GM23338 (cell line): ENCODE data around the gene PPP1CC. TPM values are rescaled to one million over a fixed set of nuclear protein-coding genes. Genes with fewer than 3 reads are reported as not detected.

ENCODE experiments used
- ATAC-seq: fragments of 200-7000 bp; cut with Tn5 transposase; 3 replicates; pipeline ENCODE4 v1.9.1; 2020
- DNase-seq: peaks from one replicate; pipeline ENCODE4 v3.0.0-alpha.2; 2015; ENCODE audit warnings: low spot score
- H2AFZ ChIP-seq: fragments of 200-600 bp; sonication (generic); 2 replicates; pipeline ENCODE4 v1.8.0; 2016; ENCODE audit warnings: antibody characterized with exemption, mild to moderate bottlenecking, moderate library complexity
- H3F3A ChIP-seq: fragments of 200-600 bp; sonication (generic); replicated peaks from 2 replicates; pipeline ENCODE4 v1.8.0; 2017; ENCODE audit warnings: antibody characterized with exemption, mixed run types, low read depth
- H3K27ac ChIP-seq: fragments of 200-600 bp; sonication (generic); 2 replicates; pipeline ENCODE4 v1.6.1; 2016; ENCODE audit warnings: low read depth
- H3K27me3 ChIP-seq: fragments of 200-600 bp; sonication (generic); 2 replicates; pipeline ENCODE4 v1.8.0; 2016; ENCODE audit warnings: mild to moderate bottlenecking, mixed run types, moderate library complexity; ENCODE audit not compliant: insufficient read depth
- H3K36me3 ChIP-seq: fragments of 200-600 bp; sonication (generic); 2 replicates; pipeline ENCODE4 v1.8.0; 2016; ENCODE audit warnings: mild to moderate bottlenecking; ENCODE audit not compliant: insufficient read depth
- H3K4me1 ChIP-seq: fragments of 200-600 bp; sonication (generic); 2 replicates; pipeline ENCODE4 v1.8.0; 2016; ENCODE audit warnings: mild to moderate bottlenecking, moderate library complexity; ENCODE audit not compliant: insufficient read depth
- H3K4me2 ChIP-seq: fragments of 200-600 bp; sonication (generic); 2 replicates; pipeline ENCODE4 v1.7.1; 2017; ENCODE audit warnings: mixed run types
- H3K4me3 ChIP-seq: fragments of 200-600 bp; sonication (generic); 2 replicates; pipeline ENCODE4 v1.6.1; 2016; ENCODE audit warnings: mixed run types
- H3K79me2 ChIP-seq: fragments of 200-600 bp; sonication (generic); replicated peaks from 2 replicates; pipeline ENCODE4 v1.8.0; 2017; ENCODE audit warnings: mild to moderate bottlenecking; ENCODE audit not compliant: insufficient read depth
- H3K9me2 ChIP-seq: fragments of 200-600 bp; sonication (generic); 2 replicates; pipeline ENCODE4 v1.8.0; 2017; ENCODE audit not compliant: insufficient read depth
- H4K20me1 ChIP-seq: fragments of 200-600 bp; sonication (generic); replicated peaks from 2 replicates; pipeline ENCODE4 v1.8.0; 2017; ENCODE audit warnings: mild to moderate bottlenecking; ENCODE audit not compliant: insufficient read depth
- H3K27ac Mint-ChIP-seq: 2 replicates; pipeline ENCODE4 v1.8.0; 2020; ENCODE audit warnings: inconsistent platforms, mild to moderate bottlenecking, moderate library complexity, mixed read lengths
- H3K27me3 Mint-ChIP-seq: 3 replicates; pipeline ENCODE4 v1.8.0; 2022; ENCODE audit warnings: low read depth, mild to moderate bottlenecking, moderate library complexity, mixed read lengths, inconsistent platforms; ENCODE audit not compliant: insufficient read depth, poor library complexity
- H3K36me3 Mint-ChIP-seq: 3 replicates; pipeline ENCODE4 v1.8.0; 2021; ENCODE audit warnings: low read depth, mild to moderate bottlenecking, inconsistent platforms, moderate library complexity, mixed read lengths
- H3K4me1 Mint-ChIP-seq: 3 replicates; pipeline ENCODE4 v1.8.0; 2020; ENCODE audit warnings: mild to moderate bottlenecking, inconsistent platforms, mixed read lengths
- H3K4me3 Mint-ChIP-seq: 3 replicates; pipeline ENCODE4 v1.8.0; 2021; ENCODE audit warnings: moderate library complexity, mild to moderate bottlenecking, inconsistent platforms, mixed read lengths
- H3K9me3 Mint-ChIP-seq: 3 replicates; pipeline ENCODE4 v1.8.0; 2020; ENCODE audit warnings: moderate library complexity, mild to moderate bottlenecking, inconsistent platforms, mixed read lengths
- CREB1 ChIP-seq: fragments of 250-450 bp; sonication (Bioruptor Pico); IDR thresholded peaks from 2 replicates; pipeline ENCODE4 v1.5.0; 2020; ENCODE audit warnings: low read depth, mild to moderate bottlenecking, moderate library complexity
- CTCF ChIP-seq, 2 experiments: fragments of 200-600 bp in 1 of 2; sonication (generic) in 1 of 2; conservative IDR thresholded peaks; 2 replicates each; pipeline versions ENCODE4 v1.5.1 to v1.6.1; 2016 to 2017; ENCODE audit warnings: antibody characterized with exemption in 2 of 2, low read depth in 2 of 2, mild to moderate bottlenecking in 2 of 2, moderate library complexity in 1 of 2
- ETS1 ChIP-seq: IDR thresholded peaks from 2 replicates; pipeline ENCODE4 v1.6.1; 2016; ENCODE audit warnings: antibody characterized with exemption
- EZH2 ChIP-seq: fragments of 200-600 bp; sonication (generic); IDR thresholded peaks from one replicate; pipeline ENCODE4 v1.8.0; 2017; ENCODE audit warnings: antibody characterized with exemption, mild to moderate bottlenecking, low read depth; ENCODE audit not compliant: unreplicated experiment
- EZH2phosphoT487 ChIP-seq: fragments of 200-600 bp; sonication (generic); IDR thresholded peaks from one replicate; pipeline ENCODE4 v1.8.1; 2018; ENCODE audit warnings: antibody characterized with exemption; ENCODE audit not compliant: unreplicated experiment
- JUNB ChIP-seq: IDR thresholded peaks from one replicate; pipeline ENCODE4 v1.6.1; 2016; ENCODE audit warnings: antibody characterized with exemption; ENCODE audit not compliant: unreplicated experiment
- NANOG ChIP-seq: IDR thresholded peaks from 2 replicates; pipeline ENCODE4 v1.6.1; 2016; ENCODE audit warnings: antibody characterized with exemption, borderline replicate concordance
- POLR2AphosphoS5 ChIP-seq: IDR thresholded peaks from 2 replicates; pipeline ENCODE4 v1.6.1; 2016; ENCODE audit warnings: antibody characterized with exemption, low read depth
- STAT1 ChIP-seq: IDR thresholded peaks from one replicate; pipeline ENCODE4 v1.6.1; 2016; ENCODE audit warnings: antibody characterized with exemption; ENCODE audit not compliant: unreplicated experiment
- ZNF114 ChIP-seq: fragments of 250-450 bp; sonication (Bioruptor Pico); IDR thresholded peaks from 2 replicates; pipeline ENCODE4 v1.5.0; 2020; ENCODE audit warnings: mild to moderate bottlenecking, moderate library complexity
- ZNF331 ChIP-seq: fragments of 250-450 bp; sonication (Bioruptor Pico); IDR thresholded peaks from 2 replicates; pipeline ENCODE4 v1.5.0; 2020; ENCODE audit warnings: low read depth, mild to moderate bottlenecking, moderate library complexity
- ZNF462 ChIP-seq: fragments of 250-450 bp; sonication (Bioruptor Pico); IDR thresholded peaks from 2 replicates; pipeline ENCODE4 v1.5.0; 2020; ENCODE audit warnings: mild to moderate bottlenecking, moderate library complexity
- polyA plus RNA-seq: library from polyadenylated mRNA; unstranded; fragments of >200 nt; fragmentation: Nextera tagmentation; extraction: Ambion mirVana; gene quantifications from 2 replicates; pipeline ENCODE4 v1.2.1, GENCODE V29; 2016
- total RNA-seq: library from RNA; depleted of rRNA; stranded (reverse); fragments of >200 nt; shearing (Covaris generic); gene quantifications from 2 replicates; pipeline ENCODE4 v1.2.3, GENCODE V29; 2014
- TF ChIP-seq, protein P1 (sequence below): IDR thresholded peaks from one replicate; pipeline ENCODE4 v1.6.1; 2018; ENCODE audit warnings: antibody characterized with exemption; ENCODE audit not compliant: unreplicated experiment

The PPP1CC gene
- total and polyA plus RNA-seq, 2 experiments from 2014 or later = 276 to 501 TPM

- TF ChIP-seq ETS1 = no peak
- TF ChIP-seq, protein P1, sequence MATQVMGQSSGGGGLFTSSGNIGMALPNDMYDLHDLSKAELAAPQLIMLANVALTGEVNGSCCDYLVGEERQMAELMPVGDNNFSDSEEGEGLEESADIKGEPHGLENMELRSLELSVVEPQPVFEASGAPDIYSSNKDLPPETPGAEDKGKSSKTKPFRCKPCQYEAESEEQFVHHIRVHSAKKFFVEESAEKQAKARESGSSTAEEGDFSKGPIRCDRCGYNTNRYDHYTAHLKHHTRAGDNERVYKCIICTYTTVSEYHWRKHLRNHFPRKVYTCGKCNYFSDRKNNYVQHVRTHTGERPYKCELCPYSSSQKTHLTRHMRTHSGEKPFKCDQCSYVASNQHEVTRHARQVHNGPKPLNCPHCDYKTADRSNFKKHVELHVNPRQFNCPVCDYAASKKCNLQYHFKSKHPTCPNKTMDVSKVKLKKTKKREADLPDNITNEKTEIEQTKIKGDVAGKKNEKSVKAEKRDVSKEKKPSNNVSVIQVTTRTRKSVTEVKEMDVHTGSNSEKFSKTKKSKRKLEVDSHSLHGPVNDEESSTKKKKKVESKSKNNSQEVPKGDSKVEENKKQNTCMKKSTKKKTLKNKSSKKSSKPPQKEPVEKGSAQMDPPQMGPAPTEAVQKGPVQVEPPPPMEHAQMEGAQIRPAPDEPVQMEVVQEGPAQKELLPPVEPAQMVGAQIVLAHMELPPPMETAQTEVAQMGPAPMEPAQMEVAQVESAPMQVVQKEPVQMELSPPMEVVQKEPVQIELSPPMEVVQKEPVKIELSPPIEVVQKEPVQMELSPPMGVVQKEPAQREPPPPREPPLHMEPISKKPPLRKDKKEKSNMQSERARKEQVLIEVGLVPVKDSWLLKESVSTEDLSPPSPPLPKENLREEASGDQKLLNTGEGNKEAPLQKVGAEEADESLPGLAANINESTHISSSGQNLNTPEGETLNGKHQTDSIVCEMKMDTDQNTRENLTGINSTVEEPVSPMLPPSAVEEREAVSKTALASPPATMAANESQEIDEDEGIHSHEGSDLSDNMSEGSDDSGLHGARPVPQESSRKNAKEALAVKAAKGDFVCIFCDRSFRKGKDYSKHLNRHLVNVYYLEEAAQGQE = no peak
- TF ChIP-seq ZNF331 (CRISPR knock-in tag) = no peak
- no peak for TF ChIP-seq POLR2AphosphoS5
- no peak for TF ChIP-seq CTCF (conservative IDR thresholded peaks at IDR 0.05; ENCODE audit: low read depth in 2 of 2)
- TF ChIP-seq ZNF114 (CRISPR knock-in tag) = no peak
- no peak for TF ChIP-seq STAT1
- no peak for TF ChIP-seq ZNF462 (CRISPR knock-in tag)
- no peak for TF ChIP-seq JUNB
- TF ChIP-seq CREB1 (CRISPR knock-in tag) = no peak
- no peak for TF ChIP-seq EZH2phosphoT487
- no peak for TF ChIP-seq EZH2
- TF ChIP-seq NANOG = no peak
- Histone ChIP-seq H3K27ac (no peak overlapping the region), H2AFZ (no peak overlapping the region), H3F3A (no peaks in the 10 kb centered on the region), H4K20me1 (peaks cover 74% of the 10 kb centered on the region), H3K9me2 (no peaks in the 10 kb centered on the region), H3K4me2 (peak overlapping the region; percentile 99), H3K27me3 (no peaks in the 10 kb centered on the region), H3K4me3 (peak overlapping the region; percentile 99), H3K4me1 (peaks cover 39% of the 10 kb centered on the region), H3K36me3 (no peaks in the 10 kb centered on the region), H3K79me2 (peaks cover 97% of the 10 kb centered on the region)
- no peaks in the 10 kb centered on the region for H3K9me3 Mint-ChIP-seq
- peaks cover 33% of the 10 kb centered on the region for H3K4me1 Mint-ChIP-seq
- ATAC-seq = no peak
- peaks cover 38% of the 10 kb centered on the region for H3K36me3 Mint-ChIP-seq
- peaks cover 11% of the 10 kb centered on the region for H3K27me3 Mint-ChIP-seq
- no peak overlapping the region for H3K27ac Mint-ChIP-seq
- DNase-seq = no peak
- H3K4me3 Mint-ChIP-seq = peak overlapping the region; percentile 99
Measured at GRCh38 chr12:110739488-110739887, 3.2 kb downstream of the PPP1CC start.
